Measurements from ENCODE around the gene TAOK3. TPM values are rescaled to one million over a fixed set of nuclear protein-coding genes. Genes with fewer than 3 reads are reported as not detected.

The TAOK3 gene
- total and polyA plus RNA-seq, 2 of the 8 experiments (the other 6 are each of a cell fraction or from before 2014, with no cell fraction given): 5.2 to 9.3 TPM

DNA sequence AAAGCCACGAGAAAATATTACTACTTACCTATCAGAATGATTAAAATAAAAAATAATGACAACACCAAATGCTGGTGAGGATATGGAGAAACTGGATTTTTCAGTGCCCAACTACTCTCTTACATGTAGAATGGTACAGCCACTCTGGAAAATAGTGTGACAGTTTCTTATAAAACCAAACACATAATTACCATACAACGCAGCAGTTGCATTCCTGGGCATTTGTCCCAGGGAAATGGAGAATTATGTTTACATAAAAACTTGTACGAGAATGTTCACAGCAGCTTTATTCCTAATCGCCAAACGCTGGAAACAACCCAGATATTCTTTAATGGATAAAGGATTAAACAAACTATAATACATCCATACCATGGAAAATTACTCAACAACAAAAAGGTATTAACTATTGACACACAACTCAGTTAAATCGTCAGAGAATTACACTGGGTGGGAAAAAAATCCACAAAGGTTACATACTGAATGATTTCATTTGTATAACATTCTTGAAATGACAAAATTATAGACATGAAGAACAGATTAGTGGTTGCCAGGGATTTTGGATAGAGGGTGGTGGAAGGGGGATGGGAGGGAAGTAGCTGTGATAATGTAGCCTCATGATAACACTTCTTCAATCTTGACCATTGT is 35.4 kb downstream of the TAOK3 start:
- H2AFZ ChIP-seq (ENCODE audit: low read length): no peak overlapping the region
- H4K20me1 ChIP-seq (replicated peaks in 1 of 2; ENCODE audit: control insufficient read depth in 1 of 2, insufficient read depth in 2 of 2, low read length in 2 of 2): no peaks in the 10 kb centered on the region
- H4K91ac ChIP-seq (replicated peaks; ENCODE audit: insufficient read length, low read length): no peak overlapping the region
- H3K4ac ChIP-seq (replicated peaks; ENCODE audit: insufficient read length, low read depth, low read length): no peak overlapping the region
- no peaks in the 10 kb centered on the region for H3K27me3 ChIP-seq (replicated peaks in 1 of 4; ENCODE audit: control insufficient read depth in 3 of 4, extremely low read depth in 1 of 4, insufficient read depth in 3 of 4, low read length in 3 of 4)
- no peaks in the 10 kb centered on the region; a peak in 1 of 4 replicates for H3K79me2 ChIP-seq (ENCODE audit: control insufficient read depth in 1 of 2, insufficient read depth in 2 of 2, low read length in 2 of 2)
- no peak overlapping the region for H3K4me3 ChIP-seq (ENCODE audit: extremely low read depth in 1 of 4, insufficient read depth in 2 of 4, low read depth in 3 of 4, low read length in 4 of 4)
- ChIA-PET CTCF (ENCODE audit: partially characterized antibody) (interaction anchor here (0.7 to 2.4 kb wide), 3 partner anchors 21 to 156 kb away, joined by 3 to 8 read pairs (median 4); no protein-coding TSS in a partner anchor), POLR2A (ENCODE audit: partially characterized antibody) (no interaction called here)
- H3K23ac ChIP-seq (ENCODE audit: insufficient read length): no peak overlapping the region
- WGBS, 2 experiments (ENCODE audit: extremely low coverage in 1 of 2, insufficient coverage in 1 of 2, insufficient read length in 1 of 2, insufficient replicate concordance in 2 of 2, low coverage in 1 of 2, low lambda C conversion rate in 2 of 2, missing lambda C conversion rate in 1 of 2): 87% methylated on average over 6 of the region's 6 CpGs; no CpG with 5 or more reads in 1 of the 2 experiments
- H2BK20ac ChIP-seq (ENCODE audit: low read length): no peak overlapping the region
- H3K9ac ChIP-seq (replicated peaks in 1 of 4; ENCODE audit: extremely low read depth in 1 of 4, low read depth in 3 of 4, low read length in 3 of 4): no peak overlapping the region
- no peak overlapping the region for H4K5ac ChIP-seq (ENCODE audit: insufficient read length, low read depth, low read length)
- H3K36me3 ChIP-seq (ENCODE audit: control insufficient read depth in 2 of 4, insufficient read depth in 4 of 4, low read length in 3 of 4): no peaks in the 10 kb centered on the region
- no peak overlapping the region for H3K4me2 ChIP-seq (ENCODE audit: insufficient read depth in 1 of 2, low read depth in 2 of 2, low read length in 2 of 2)
- H3K79me1 ChIP-seq (ENCODE audit: low read depth, low read length): no peaks in the 10 kb centered on the region
- H2BK120ac ChIP-seq (replicated peaks; ENCODE audit: low read depth, low read length): no peak overlapping the region
- no peak overlapping the region for H2AK5ac ChIP-seq (ENCODE audit: low read depth, low read length)
- H3K4me1 ChIP-seq (replicated peaks in 1 of 4; ENCODE audit: control insufficient read depth in 3 of 4, insufficient read depth in 4 of 4, low read length in 3 of 4): no peaks in the 10 kb centered on the region; a peak in 1 of 7 replicates
- no peak overlapping the region for H2BK5ac ChIP-seq (ENCODE audit: low read depth, low read length)
- FAIRE-seq: no peak
- no peaks in the 10 kb centered on the region for H3K23me2 ChIP-seq (ENCODE audit: low read depth, low read length)
- no peak overlapping the region for H2BK12ac ChIP-seq (ENCODE audit: low read depth, low read length)
- no peak for DNase-seq (ENCODE audit: low read depth in 1 of 2, low spot score in 2 of 2)
- H3K9me3 ChIP-seq (ENCODE audit: insufficient read depth in 2 of 2, low read depth in 1 of 2, low read length in 1 of 2): no peaks in the 10 kb centered on the region
- TF ChIP-seq CEBPB (IDR thresholded peaks at IDR 0.05; ENCODE audit: low read depth, low read length): no peak
- TF ChIP-seq, protein P1, sequence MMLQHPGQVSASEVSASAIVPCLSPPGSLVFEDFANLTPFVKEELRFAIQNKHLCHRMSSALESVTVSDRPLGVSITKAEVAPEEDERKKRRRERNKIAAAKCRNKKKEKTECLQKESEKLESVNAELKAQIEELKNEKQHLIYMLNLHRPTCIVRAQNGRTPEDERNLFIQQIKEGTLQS (IDR thresholded peaks at IDR 0.05; ENCODE audit: insufficient read depth, low read depth, low read length): no peak
- no peak for TF ChIP-seq EGR1 (IDR thresholded peaks at IDR 0.05; ENCODE audit: borderline replicate concordance, low read depth, low read length)
- TF ChIP-seq POU5F1 (IDR thresholded peaks at IDR 0.05; ENCODE audit: low read depth, low read length): no peak
- no peak for TF ChIP-seq SP1 (IDR thresholded peaks at IDR 0.05; ENCODE audit: low read depth, low read length)
- no peak for TF ChIP-seq RFX5 (IDR thresholded peaks at IDR 0.05; ENCODE audit: borderline replicate concordance, low read depth, low read length)
- TF ChIP-seq TCF12 (IDR thresholded peaks at IDR 0.05; ENCODE audit: low read depth, low read length): no peak
- no peak for TF ChIP-seq TBP (IDR thresholded peaks at IDR 0.05; ENCODE audit: low read depth, low read length)
- no peak for TF ChIP-seq RNF2 (IDR thresholded peaks at IDR 0.05; ENCODE audit: borderline replicate concordance, low read depth, low read length, missing control alignments, poor library complexity, severe bottlenecking)
- TF ChIP-seq JUN (IDR thresholded peaks at IDR 0.05; ENCODE audit: low read depth, low read length): no peak
- H3K14ac ChIP-seq (ENCODE audit: insufficient read length): no peak overlapping the region
- no peak overlapping the region for H3K27ac ChIP-seq (ENCODE audit: low read depth, low read length)
- no peak overlapping the region for H2BK15ac ChIP-seq (ENCODE audit: low read length)
- H3K18ac ChIP-seq (ENCODE audit: extremely low read depth, low read length): no peak overlapping the region
- no peak overlapping the region for H3K56ac ChIP-seq (replicated peaks; ENCODE audit: insufficient read length, low read depth, low read length)
- H4K8ac ChIP-seq (ENCODE audit: extremely low read depth, insufficient read depth, low read length): no peak overlapping the region
